GM06990 (cell line): Measurements from ENCODE around the gene GPR158.

Experiments
- DNase-seq: peaks from one replicate; pipeline ENCODE4 v3.0.0-alpha.2; 2011; ENCODE audit not compliant: insufficient read length; ENCODE audit errors: extremely low read depth
- H3K27me3 ChIP-seq: replicated peaks from 2 replicates; pipeline ENCODE4 v1.6.0; 2011; ENCODE audit warnings: low read length; ENCODE audit not compliant: control insufficient read depth, insufficient read depth
- H3K36me3 ChIP-seq: 2 replicates; pipeline ENCODE4 v1.5.1; 2011; ENCODE audit warnings: low read length; ENCODE audit not compliant: control insufficient read depth, insufficient read depth
- H3K4me3 ChIP-seq: replicated peaks from 2 replicates; pipeline ENCODE4 v1.5.1; 2011; ENCODE audit warnings: low read depth, mild to moderate bottlenecking, control low read depth, low read length
- TF ChIP-seq, protein P1 (sequence below): IDR thresholded peaks from 2 replicates; pipeline ENCODE4 v1.5.1; 2011; ENCODE audit warnings: low read length, control low read depth, mild to moderate bottlenecking, inconsistent platforms; ENCODE audit not compliant: insufficient read depth, poor library complexity, severe bottlenecking

The GPR158 gene

GRCh38 chr10:25578061-25578460, 403.3 kb downstream of the GPR158 start:
- TF ChIP-seq, protein P1, sequence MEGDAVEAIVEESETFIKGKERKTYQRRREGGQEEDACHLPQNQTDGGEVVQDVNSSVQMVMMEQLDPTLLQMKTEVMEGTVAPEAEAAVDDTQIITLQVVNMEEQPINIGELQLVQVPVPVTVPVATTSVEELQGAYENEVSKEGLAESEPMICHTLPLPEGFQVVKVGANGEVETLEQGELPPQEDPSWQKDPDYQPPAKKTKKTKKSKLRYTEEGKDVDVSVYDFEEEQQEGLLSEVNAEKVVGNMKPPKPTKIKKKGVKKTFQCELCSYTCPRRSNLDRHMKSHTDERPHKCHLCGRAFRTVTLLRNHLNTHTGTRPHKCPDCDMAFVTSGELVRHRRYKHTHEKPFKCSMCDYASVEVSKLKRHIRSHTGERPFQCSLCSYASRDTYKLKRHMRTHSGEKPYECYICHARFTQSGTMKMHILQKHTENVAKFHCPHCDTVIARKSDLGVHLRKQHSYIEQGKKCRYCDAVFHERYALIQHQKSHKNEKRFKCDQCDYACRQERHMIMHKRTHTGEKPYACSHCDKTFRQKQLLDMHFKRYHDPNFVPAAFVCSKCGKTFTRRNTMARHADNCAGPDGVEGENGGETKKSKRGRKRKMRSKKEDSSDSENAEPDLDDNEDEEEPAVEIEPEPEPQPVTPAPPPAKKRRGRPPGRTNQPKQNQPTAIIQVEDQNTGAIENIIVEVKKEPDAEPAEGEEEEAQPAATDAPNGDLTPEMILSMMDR: no peak
- DNase-seq: no peak

GRCh38 chr10:25582961-25583360, 408.2 kb downstream of the GPR158 start:
- H3K36me3 ChIP-seq: no peaks in the 10 kb centered on the region
- no peaks in the 10 kb centered on the region for H3K27me3 ChIP-seq
- H3K4me3 ChIP-seq: no peak overlapping the region
- TF ChIP-seq, protein P1: no peak
- DNase-seq: no peak

More at GRCh38 chr10:25578061-25578460, 403.3 kb downstream of the GPR158 start:
- Histone ChIP-seq H3K27me3 (no peaks in the 10 kb centered on the region), H3K36me3 (no peaks in the 10 kb centered on the region), H3K4me3 (no peak overlapping the region)

GRCh38 chr10:25600651-25601050, 425.9 kb downstream of the GPR158 start:
- no peak overlapping the region for H3K4me3 ChIP-seq
- H3K27me3 ChIP-seq: no peaks in the 10 kb centered on the region
- H3K36me3 ChIP-seq: no peaks in the 10 kb centered on the region
- DNase-seq: no peak
- TF ChIP-seq, protein P1: no peak

- H3K27me3 ChIP-seq: no peaks in the 10 kb centered on the region
- DNase-seq: no peak
- TF ChIP-seq, protein P1: no peak
- H3K4me3 ChIP-seq: no peak overlapping the region
- H3K36me3 ChIP-seq: no peaks in the 10 kb centered on the region
These were observed 429.8 kb downstream of the GPR158 start for GRCh38 chr10:25604591-25604990.

GRCh38 chr10:25614652-25615051, 439.9 kb downstream of the GPR158 start:
- DNase-seq: no peak
- Histone ChIP-seq H3K36me3 (no peaks in the 10 kb centered on the region), H3K4me3 (no peak overlapping the region), H3K27me3 (no peaks in the 10 kb centered on the region)
- TF ChIP-seq, protein P1: no peak

DNA sequence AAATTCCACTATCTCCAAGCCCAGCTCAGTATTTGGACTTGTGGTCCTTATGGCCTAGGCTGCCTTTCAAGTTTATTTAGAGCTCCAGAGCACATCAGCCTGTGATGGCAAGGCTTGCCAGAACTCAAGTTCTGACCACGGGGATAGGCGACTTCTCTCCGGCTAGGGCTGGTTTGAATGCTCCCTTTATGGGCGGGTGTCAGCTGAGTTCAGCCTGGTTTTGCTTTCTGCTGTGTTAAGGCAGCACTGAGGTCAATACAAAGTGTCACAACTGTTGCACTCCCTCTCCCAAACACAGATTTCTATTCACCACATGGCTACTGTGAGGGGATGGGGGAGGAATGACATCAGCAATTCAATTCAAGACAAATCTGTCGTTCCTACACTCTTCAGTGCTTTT, 441.1 kb downstream of the GPR158 start:
- DNase-seq: no peak
- no peak overlapping the region for H3K4me3 ChIP-seq
- no peaks in the 10 kb centered on the region for H3K36me3 ChIP-seq
- TF ChIP-seq, protein P1: no peak
- H3K27me3 ChIP-seq: no peaks in the 10 kb centered on the region
